ENCODE results near the gene DENND4A. TPM values are rescaled to one million over a fixed set of nuclear protein-coding genes. Genes with fewer than 3 reads are reported as not detected.
A peak's percentile ranks its signal among the peaks of the same experiment; 100 is the strongest.

Gene DENND4A
- total and polyA plus RNA-seq, 9 of the 15 experiments (the other 6 are each of a cell fraction or from before 2014, with no cell fraction given): 6.8 to 32.3 (median 19.9) TPM

- TF ChIP-seq NR2C2 (CRISPR knock-in tag; IDR thresholded peaks at IDR 0.05): no peak
- 0 out of 2 replicates have a peak, but pooled peaks have one; percentile 14 for TF ChIP-seq NR2C2 (tag; IDR thresholded peaks at IDR 0.05)
- TF ChIP-seq ZNF57 (CRISPR knock-in tag; IDR thresholded peaks at IDR 0.05): no peak
- no peak for TF ChIP-seq ZNF696 (CRISPR knock-in tag; conservative IDR thresholded peaks at IDR 0.05)
- TF ChIP-seq SIRT6 (IDR thresholded peaks at IDR 0.05; ENCODE audit: low read depth, low read length): no peak
- no peak for TF ChIP-seq HNRNPH1 (optimal IDR thresholded peaks at IDR 0.05; ENCODE audit: low read depth, low read length)
- TF ChIP-seq PHB2 (IDR thresholded peaks at IDR 0.05; ENCODE audit: low read depth): no peak
- TF ChIP-seq ZNF592 (IDR thresholded peaks at IDR 0.05): no peak
- no peak for TF ChIP-seq MTA1 (IDR thresholded peaks at IDR 0.05; ENCODE audit: borderline replicate concordance)
- TF ChIP-seq ZBTB7A (IDR thresholded peaks at IDR 0.05; ENCODE audit: borderline replicate concordance, control insufficient read depth, low read depth, low read length): no peak
- no peak for TF ChIP-seq POLR2H (tag; IDR thresholded peaks at IDR 0.05; ENCODE audit: low read depth)
- no peak for TF ChIP-seq OTX1 (CRISPR knock-in tag; IDR thresholded peaks at IDR 0.05)
- no peak for TF ChIP-seq SREBF1 (IDR thresholded peaks at IDR 0.05; ENCODE audit: borderline replicate concordance, low read depth, low read length)
- TF ChIP-seq AFF4 (CRISPR knock-in tag; IDR thresholded peaks at IDR 0.05): no peak
- TF ChIP-seq E2F3 (CRISPR knock-in tag; IDR thresholded peaks at IDR 0.05): no peak
- TF ChIP-seq ZNF121 (CRISPR knock-in tag; conservative IDR thresholded peaks at IDR 0.05): no peak
- no peak for TF ChIP-seq POLR2AphosphoS2 (IDR thresholded peaks at IDR 0.05; ENCODE audit: low read length)
- no peak for TF ChIP-seq SIN3B (IDR thresholded peaks at IDR 0.05; ENCODE audit: low read depth)
- no peak for TF ChIP-seq PPARD (CRISPR knock-in tag; IDR thresholded peaks at IDR 0.05)
- no peak for TF ChIP-seq CGGBP1 (CRISPR knock-in tag; IDR thresholded peaks at IDR 0.05)
- no peak for TF ChIP-seq MYBL2 (IDR thresholded peaks at IDR 0.05; ENCODE audit: low read depth)
- no peak for TF ChIP-seq MYBL2 (CRISPR knock-in tag; IDR thresholded peaks at IDR 0.05; ENCODE audit: borderline replicate concordance)
- no peak for TF ChIP-seq PRMT5 (CRISPR knock-in tag; IDR thresholded peaks at IDR 0.05)
Observed at GRCh38 chr15:65757256-65757655, 34.8 kb downstream of the DENND4A start (continued).
